Stimulated activated CD4-positive, alpha-beta T cell treated with anti-CD3 and anti-CD28 coated beads, Interleukin-2, amount 100 ng/mL, for 24 hours (primary cell): ENCODE measurements around the gene GDPGP1.
"Not testable (repeated sequence)": the region's sequence is repeated elsewhere in the genome, so short reads cannot be mapped to it uniquely, and the experiment has no call there.

ENCODE experiments used
- DNase-seq, 2 donors: peaks; one replicate each; pipeline ENCODE4 v3.0.0-alpha.2; 2020

The GDPGP1 gene, protein sequence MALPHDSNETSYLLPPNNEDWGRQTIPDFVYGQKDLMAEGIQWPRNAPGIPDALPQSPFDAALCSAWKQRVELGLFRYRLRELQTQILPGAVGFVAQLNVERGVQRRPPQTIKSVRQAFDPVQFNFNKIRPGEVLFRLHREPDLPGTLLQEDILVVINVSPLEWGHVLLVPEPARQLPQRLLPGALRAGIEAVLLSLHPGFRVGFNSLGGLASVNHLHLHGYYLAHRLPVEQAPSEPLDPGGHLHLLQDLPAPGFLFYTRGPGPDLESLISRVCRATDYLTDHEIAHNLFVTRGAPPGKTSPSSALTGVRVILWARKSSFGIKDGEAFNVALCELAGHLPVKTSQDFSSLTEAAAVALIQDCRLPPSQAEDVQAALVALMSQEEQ

DNA sequence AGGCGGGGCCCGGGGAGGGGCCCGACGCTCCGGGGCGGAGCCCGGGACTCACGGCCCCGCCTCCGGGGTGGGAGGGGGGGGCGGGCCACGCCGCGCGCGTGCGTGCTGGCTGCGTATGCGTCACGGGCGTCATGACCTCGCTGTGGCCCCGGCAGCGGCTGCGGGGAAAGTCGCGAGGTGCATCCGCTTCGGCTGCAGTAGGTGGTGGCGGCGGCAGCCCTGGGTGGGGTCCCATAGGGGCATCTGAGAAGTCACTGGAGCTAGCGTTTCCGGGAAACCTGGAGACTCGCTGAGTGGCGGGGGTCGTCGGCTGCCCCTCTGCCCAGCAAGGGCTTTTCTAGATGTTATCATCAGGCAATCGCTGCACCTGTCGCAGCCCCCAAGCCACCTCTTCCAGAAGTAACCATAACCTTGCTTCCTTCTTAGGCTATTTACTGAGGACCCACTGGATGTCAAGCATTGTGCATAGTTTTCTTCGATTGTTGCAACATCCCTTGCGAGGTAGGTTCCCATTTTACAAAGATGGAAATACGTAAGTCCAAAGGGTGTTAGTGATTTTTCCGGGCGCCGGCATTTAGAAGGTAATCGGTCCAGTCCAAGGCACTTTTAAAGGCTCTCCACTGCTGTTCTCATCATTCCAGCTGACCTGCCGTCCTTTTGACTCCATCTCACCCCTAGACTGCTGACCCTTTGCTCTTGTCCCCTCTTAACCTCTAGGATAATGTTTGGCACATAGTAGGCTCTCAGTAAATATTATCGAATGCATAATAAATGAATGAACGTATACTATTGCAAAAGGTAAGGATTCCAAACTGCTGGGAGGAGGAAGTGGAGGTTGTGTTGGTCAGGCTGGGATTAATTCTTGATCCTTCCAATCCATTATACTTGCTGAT, at the start of gene GDPGP1:
TSS of gene GDPGP1 (plus strand) at position 114 of the 893 bp plus-strand sequence. CDS start 6,700 bp downstream, outside the sequence.
- DNase-seq, result no peak

DNA sequence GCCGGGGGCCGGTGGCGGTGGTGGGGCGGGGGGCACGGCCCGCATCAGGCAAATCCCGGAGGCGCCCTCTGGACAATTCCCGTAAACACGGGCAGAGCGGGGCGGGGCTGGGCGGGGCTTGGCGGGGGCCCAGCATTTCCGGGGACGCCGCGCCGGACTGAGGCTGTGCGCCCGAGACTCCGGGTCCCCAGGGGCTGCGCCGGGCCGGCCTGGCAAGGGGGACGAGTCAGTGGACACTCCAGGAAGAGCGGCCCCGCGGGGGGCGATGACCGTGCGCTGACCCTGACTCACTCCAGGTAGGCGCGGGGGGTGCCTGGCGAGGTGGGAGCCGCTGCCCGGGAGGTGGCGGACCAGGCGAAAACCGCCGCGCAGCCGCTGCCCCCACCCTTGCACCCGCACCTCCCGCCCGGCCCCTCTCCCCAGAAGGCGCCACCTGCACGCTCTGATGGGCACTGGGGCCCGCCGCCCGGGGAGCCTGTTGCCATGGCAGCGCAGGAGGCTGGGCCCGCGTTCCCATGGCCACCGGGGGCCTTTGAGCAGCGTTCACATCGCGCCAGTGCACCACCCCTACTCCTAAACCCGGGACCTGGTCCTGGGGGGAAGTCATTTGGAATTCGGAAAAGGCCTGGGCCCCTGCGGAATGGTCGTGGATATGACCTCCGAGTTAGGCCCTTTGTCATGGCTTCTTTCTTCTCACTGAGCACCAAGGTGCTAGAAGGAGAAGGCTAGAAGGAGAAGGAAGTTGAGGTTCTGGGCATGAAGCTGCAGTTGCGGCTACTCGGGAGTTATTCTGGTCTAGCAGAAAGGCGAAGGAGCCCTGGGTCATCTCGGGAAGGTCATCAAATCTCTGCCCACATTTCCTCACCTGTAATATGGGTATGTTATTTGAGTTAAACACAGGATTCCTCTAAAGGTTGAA, 49.0 kb upstream of the GDPGP1 start:
- DNase-seq, result peak; percentile 56 to 64

DNA sequence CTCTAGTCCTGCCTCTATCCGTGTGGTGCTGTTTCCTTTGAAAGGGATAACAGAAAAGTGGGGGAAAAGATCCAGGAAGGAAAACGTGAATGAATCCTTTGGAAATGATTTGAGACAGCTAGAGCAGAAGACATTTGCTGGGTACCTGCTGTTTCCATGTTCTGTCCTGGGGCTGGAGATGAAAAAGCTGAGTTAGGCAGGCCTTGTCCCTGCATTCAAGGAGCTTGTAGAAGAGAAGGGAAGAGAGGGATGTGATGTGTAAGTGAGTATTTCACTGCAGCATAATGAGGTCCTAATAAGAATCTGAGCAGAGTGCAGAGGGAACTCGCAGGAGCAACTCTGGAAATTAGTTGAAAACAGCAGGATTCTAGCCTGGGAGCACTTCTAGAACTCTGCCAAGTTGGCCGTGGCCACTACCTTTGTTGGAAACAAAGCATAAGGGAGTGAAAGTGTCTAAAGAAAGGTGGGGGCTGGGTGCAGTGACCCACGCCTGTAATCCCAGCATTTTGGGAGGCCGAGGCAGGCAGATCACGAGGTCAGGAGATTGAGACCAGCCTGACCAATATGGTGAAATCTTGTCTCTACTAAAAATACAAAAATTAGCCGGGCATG, 46.6 kb upstream of the GDPGP1 start:
- no peak for DNase-seq

DNA sequence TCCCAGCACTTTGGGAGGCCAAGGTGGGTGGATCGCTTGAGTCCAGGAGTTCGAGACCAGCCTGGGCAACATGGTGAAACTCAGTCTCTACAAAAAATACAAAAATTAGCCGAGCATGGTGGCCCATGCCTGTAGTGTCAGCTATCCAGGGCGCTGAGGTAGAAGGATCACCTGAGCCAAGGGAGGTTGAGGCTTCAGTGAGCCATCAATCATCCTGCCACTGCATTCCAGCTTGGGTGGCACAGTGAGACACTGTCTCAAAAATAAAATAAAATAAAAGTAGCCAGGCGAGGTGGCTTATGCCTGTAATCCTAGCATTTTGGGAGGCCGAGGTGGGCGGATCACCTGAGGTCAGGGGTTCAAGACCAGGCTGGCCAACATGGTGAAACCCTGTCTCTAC, 45.9 kb upstream of the GDPGP1 start:
- not testable (repeated sequence) for DNase-seq

DNA sequence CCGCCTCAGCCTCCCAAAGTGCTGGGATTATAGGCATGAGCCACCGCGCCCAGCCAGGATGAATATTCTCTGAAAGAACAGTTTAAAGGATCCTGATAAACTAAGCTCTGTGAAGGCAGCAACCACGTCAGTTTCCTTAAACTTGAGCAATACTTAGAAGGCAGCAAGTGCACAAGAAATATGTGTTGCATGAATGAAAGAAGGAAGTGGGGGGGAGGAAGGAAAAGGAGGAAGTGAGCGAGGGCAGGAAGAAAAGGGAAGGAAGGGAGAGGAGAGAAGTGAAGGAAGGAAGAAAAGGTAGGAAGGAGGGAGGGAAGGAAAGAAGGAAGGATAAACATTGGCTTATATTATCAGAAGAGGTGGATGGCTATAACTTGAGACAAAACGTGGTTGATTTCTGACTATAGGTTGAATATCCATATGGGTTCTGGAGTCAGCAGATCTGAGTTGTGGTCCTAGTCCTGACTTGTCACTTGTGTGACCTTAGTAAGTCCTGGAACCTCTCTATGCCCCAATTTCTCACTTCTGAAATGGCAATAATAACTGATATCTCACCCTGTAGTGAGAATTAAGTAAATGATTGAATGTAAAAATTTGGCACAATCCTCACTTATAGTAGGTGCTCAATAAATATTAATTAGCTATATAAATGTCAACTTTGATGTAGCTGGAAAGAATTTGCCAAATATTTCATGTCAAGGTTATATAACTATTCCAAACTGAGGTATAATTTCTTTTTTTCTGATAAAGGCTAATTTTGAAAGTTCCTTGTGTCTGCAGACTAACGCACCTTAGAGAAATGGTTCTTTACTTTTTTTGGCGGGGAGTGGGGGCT, 44.9 kb upstream of the GDPGP1 start:
- no peak for DNase-seq

DNA sequence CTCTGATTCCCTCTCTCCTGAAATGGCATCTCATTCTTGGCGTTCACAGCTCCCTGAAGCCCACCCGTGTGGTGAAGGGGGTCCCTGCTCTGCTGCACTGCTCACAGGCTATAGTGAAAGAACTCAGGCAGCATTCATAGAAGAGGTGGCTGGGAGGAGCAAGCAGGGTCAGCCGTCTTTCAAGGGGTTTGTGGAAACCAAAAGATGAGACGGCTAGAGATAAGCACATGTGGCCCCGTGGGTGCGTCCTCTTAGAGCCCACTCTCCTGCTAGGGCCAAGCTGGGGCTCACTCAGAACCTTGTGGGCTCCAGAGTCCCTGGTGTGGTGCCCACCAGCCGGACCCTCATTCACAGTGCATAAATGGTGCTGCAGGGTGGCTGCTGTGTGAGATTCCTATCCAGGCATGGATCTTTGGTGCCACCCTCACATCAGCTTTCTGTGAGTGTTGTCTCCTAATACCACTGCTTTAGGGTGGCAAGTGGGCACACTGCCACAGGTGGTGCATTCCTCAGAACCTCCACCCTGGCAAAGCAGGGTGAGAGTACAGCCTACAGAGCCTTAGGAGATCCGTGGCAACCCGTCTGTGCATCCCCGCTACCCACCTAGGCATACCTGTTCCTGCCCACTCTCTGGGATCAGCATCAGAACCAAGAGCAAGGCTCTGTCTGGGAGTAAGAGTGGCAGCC, 44.1 kb upstream of the GDPGP1 start:
- no peak for DNase-seq

DNA sequence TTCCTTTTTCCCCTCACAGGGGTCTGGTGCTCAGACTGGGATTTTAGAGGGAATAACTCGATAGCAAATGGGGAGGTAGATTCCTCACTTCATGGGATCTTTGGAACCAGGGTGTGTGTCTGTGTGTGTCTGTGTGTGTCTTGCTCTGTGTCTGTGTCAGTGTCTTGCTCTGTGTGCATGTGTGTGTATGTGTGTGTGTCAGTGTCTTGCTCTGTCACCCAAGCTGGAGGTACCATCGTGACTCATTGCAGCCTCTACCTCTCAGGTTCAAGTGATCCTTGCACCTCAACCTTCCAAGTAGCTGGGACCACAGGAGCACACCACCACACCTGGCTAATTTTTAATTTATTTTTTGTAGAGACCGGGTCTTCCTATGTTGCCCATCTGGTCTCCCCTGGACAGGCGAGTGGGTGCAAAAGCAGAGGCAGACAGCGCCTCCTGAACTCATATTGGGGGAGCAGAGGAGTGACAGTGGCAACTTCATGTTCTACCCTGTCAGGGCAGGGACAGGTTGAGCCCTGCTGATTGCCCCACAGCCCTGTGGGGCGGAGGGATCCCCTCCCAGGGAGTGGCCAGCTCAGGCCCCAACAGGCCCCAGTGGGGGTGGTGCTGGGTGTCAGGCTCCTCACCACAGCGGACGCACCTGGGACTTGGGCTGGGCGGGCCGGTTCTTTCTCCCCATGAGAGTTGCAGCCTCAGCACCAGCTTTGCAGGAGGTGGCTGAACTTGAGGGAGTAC, 43.2 kb upstream of the GDPGP1 start:
- no peak for DNase-seq

DNA sequence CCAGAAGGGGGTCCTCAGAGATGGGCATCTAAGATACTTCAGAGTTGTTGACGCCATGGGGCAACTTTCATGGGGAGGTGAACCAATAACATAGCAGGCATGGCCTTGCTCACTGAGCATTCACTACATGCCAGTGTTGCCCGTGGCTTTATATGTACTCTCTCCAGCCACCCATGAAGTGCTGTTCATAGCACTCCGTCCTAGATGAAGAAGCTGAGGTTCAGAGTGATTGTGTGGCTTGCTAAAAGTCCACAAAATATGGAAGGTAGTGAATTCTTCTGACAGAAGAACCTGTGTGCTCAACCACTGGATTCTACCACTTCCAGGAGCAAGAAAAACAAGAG, 42.7 kb upstream of the GDPGP1 start:
- DNase-seq, result no peak

DNA sequence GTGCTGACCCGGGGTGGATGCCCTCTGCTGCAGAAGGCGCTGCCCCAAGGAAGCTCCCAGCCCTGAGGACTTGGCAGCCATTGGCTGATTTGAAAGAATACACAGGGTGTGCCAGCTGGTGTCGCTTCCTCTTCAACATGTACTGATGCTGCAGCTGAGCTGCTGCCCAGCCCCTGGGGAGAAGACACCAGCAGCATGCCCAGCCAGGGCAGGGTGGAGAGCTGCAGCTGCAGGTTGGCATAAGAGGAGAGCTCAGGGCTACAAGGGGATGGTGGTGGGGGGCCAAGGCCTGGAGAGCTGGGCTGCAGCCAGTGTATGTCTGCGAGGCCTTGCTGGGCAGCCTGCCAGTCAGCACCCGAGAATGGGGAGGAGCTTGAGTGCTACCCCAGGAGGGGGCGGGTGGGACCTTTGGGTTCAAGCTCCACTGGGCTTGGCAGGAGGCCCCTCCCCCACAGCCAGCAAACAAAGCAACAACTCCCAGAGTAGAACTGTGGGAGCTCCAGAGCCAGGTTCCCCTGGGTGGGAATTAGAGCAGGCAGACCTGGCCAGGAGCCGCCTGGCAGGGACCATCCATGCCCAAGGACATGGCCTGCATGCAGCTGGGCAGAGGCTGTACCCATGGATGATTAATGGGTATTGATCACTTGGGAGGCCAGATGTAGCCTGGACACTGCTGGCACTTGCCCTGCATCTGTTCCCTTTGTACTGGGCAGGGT, 42.1 kb upstream of the GDPGP1 start:
- peak; percentile 34 to 37 for DNase-seq

DNA sequence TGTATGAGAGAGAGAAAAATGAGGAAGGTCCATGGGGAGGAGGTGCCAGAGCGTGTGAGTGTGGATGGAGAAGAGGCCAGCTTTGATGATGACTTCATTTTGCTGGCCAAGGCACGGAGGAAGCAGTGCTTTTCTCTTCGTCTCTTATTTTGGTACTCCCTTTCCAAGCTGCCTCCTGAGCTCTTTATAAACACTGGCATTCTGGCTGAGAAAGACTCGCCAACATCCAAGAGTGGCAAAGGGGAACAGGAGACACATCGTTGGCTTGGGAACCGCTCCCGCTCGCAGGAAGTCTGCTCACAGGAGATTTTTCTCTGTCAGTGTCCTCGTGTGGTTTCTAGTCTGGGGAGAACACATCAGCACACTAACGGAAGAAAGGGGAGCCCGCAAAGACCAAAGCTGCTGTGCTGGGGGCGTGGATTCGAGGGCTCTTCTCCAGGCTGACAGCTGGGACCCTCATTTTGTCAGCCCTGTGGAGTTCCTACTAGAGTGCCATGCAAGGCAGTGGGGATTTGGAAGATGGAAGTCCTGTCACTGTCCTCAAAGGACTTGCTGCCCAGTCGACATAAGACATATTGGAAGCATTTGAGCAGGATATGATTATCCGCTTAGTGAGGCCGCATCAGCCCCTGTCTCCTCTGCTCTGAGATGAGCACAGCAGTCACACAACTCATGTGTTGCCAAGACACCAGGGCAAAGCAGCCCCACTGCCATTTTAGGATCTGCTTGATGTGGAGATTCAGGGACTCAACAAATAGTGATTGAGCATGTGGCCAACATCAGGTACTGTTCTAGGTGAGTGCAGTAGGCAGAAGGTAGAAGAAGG, 40.8 kb upstream of the GDPGP1 start:
- no peak for DNase-seq

DNA sequence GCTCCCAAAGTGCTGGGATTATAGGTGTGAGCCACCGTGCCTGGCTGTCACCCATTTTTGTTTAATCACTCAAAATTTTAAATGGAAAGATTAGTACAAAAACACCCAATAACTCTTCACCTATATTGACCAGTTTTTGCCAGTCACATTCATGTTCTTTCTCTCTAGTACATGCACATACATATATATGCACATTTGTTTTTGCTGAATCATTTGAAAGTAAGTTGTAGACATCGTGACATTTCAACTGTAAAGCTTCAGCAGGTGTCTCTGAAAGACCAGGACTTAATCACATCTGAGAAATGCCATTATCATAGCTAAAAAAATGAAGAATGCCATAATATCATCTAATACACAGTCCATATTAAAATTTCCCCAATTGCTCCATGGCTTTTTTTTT, 39.4 kb upstream of the GDPGP1 start:
- DNase-seq, result no peak

DNA sequence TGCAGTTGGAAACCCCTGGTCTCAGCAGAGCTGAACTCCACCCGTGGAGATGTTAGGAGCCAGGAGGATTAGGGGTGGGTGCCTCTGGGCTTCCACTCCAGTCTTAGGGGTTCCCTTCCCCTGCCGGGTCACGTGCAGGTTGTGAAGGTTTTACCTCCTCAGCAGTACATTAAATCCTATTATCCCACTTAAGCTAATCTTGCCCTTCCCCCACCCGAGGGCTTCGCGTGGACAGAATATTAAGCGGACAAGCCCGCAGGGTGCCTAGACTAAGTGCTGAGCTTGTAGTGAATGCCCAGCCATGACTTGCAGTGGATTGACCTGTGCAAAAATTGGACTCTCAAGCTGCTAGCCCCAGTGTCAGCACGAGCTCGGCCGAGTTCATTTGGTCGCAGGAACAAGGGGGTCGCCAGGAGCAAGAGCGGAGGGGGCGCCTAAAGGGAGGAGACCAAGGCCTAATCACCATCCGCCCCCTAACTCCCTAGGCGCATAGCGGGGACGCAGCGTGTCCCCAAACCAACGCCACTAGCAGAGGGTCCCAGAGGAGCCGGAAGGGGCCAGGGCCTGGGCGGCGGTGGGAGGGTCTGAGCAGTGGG, 33.4 kb upstream of the GDPGP1 start:
- no peak for DNase-seq

DNA sequence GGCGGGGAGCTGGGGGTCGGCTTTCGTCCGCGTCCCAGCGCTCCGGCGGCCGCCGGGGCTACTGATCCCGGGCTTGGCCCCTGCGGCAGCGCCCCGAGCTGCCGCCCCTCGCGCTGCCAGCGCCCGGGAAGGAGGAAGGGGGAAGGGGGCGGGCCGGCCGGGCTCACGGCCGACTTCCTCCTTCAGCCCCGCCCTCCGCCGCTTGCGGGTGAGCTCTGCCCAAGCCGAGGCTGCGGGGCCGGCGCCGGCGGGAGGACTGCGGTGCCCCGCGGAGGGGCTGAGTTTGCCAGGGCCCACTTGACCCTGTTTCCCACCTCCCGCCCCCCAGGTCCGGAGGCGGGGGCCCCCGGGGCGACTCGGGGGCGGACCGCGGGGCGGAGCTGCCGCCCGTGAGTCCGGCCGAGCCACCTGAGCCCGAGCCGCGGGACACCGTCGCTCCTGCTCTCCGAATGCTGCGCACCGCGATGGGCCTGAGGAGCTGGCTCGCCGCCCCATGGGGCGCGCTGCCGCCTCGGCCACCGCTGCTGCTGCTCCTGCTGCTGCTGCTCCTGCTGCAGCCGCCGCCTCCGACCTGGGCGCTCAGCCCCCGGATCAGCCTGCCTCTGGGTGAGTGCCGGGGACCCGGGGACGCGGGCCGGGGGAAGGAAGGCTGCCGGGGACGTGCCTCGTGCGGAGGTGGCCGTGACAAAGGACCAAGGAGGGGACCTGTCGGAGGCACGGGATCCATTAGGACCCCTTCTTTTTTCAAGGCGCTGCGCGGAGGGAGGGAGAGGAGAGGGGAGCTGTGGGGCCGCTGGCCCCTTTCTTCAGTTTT, 32.7 kb upstream of the GDPGP1 start, which contains the start of gene SEMA4B:
TSS of gene SEMA4B (plus strand) at position 201 of the 814 bp plus-strand sequence. CDS start at position 450, 249 bp downstream.
- peak; percentile 76 to 80 for DNase-seq

DNA sequence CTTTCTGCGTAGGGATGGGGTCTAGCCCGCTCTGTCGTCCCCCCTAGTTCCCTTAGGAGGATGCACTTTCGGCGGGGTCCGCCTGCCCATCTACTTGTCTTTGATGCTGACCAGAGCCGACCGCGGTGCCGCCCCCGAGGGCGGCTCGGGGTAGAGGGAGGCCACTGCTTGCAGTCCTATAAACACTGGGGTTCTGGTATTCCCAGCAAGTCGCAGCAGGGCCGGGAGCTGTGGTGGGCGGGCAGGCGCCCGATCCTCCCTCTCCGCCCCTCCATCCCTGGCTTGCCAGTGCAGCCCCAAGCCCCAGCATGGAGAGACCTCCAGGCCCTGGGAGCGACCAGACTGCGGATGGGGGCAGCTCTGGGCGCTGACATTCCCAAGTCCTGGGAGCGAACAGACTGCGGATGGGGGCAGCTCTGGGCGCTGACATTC, 32.0 kb upstream of the GDPGP1 start:
- no peak for DNase-seq

DNA sequence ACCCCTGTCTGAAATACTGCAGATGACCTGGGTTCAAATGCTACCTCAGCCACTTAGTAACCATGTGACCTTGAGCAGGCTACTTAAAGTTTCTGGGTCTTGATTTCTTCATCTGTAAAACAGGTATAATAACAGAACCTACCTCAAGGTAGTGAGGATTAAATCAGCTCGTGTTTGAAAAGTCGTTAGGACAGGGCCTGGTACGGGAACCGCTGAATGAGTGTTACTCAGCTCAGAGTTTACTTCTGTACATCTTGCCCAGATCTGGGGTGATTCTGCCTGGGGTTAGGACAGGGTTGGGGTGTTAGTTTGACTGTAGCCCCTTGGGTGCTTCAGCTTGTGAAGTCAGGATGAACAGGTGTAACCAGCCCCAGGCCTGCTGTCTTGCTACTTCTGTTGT, 31.1 kb upstream of the GDPGP1 start:
- no peak for DNase-seq

DNA sequence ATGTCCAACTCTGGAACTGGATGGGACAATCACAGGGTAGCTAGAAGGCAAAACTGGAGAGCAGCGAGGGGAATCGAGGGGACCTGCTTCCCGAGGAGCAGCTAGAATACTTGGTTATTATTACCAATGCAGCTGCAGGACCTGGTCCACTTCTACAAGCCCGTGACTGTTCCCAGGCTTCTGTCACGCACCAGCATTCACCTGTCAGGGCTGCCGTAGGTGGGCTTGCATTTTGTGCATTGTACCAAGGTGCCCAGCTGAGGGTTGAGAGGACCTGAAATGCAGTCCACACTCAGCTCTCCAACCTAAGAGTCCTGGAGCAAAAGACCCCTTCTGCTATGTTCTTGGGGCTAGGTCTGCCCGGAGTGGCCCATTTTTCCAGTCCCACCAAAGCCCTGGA, 30.5 kb upstream of the GDPGP1 start:
- no peak for DNase-seq

DNA sequence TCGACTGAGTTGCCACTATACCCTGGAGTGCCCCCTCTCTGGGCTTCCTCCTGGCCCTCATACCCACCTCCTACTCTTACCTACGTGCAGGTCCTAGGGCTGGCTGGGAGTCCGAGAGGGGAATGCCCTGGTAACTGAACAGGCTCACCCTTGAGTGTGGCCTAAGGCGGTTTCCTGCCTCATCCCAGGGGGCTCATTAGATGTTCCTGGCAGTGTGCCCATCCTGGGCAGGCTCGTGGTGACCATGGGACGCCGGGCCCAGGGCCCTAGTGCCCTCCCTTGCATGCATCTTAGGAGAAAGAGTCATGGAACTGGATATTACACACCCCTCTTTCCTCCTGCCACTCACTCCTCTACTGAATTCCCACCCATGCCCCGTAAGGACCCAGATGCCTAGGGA, 30.1 kb upstream of the GDPGP1 start:
- DNase-seq, result no peak
